Transverse colon (tissue), 4 donors: ENCODE data around the gene PACS2. TPM values are rescaled to one million over a fixed set of nuclear protein-coding genes. Genes with fewer than 3 reads are reported as not detected.

Experiments
- DNase-seq: peaks from one replicate; pipeline ENCODE4 v3.0.0-alpha.2; 2019
- H3K27ac ChIP-seq, 4 donors: fragments of 200-600 bp; sonication (generic); 2 replicates each; pipeline ENCODE4 v1.5.1; 2016 to 2018; ENCODE audit warnings: inconsistent platforms in 4 of 4
- H3K27me3 ChIP-seq: fragments of 200-600 bp; sonication (generic); 2 replicates; pipeline ENCODE4 v1.5.1; 2017; ENCODE audit warnings: inconsistent platforms
- H3K36me3 ChIP-seq, 4 donors: fragments of 200-600 bp; sonication (generic); 2 replicates each; pipeline ENCODE4 v1.5.1; 2017 to 2019; ENCODE audit warnings: inconsistent platforms in 4 of 4
- H3K4me1 ChIP-seq, 4 donors: fragments of 200-600 bp; sonication (generic); 2 replicates each; pipeline ENCODE4 v1.5.1; 2017 to 2020; ENCODE audit warnings: inconsistent platforms in 4 of 4
- H3K4me3 ChIP-seq, 4 donors: fragments of 200-600 bp; sonication (generic); 1 replicate in 1 of 4; 2 replicates in 3 of 4; pipeline versions ENCODE4 v1.5.1 to v1.6.1; 2017 to 2019; ENCODE audit warnings: inconsistent platforms in 4 of 4
- H3K9me3 ChIP-seq, 2 donors: fragments of 200-600 bp; sonication (generic); 2 replicates each; pipeline ENCODE4 v1.5.1; 2017 to 2019; ENCODE audit warnings: inconsistent platforms in 2 of 2
- EP300 ChIP-seq: sonication (generic); formaldehyde crosslinking; IDR thresholded peaks from one replicate; pipeline ENCODE4 v1.6.1; 2017; ENCODE audit warnings: antibody characterized with exemption, low read depth
- POLR2A ChIP-seq: fragments of 450-650 bp; IDR thresholded peaks from one replicate; pipeline ENCODE4 v1.6.1; 2016; ENCODE audit warnings: antibody characterized with exemption, mild to moderate bottlenecking, moderate library complexity
- POLR2AphosphoS5 ChIP-seq, 3 donors: sonication (generic); formaldehyde crosslinking; IDR thresholded peaks; one replicate each; pipeline ENCODE4 v1.6.1; 2016; ENCODE audit warnings: antibody characterized with exemption in 3 of 3
- WGBS, 2 donors: methylation state at CpG; one replicate each; pipeline ENCODE4 v1.1.5; 2018; ENCODE audit warnings: low coverage in 1 of 2; 5-methylcytosine and 5-hydroxymethylcytosine counted together
- in situ Hi-C, 4 donors: fragments of 200-750 bp; cut with MboI; loops; one replicate each; pipeline versions ENCODE4 v1.15.0 to v1.15.1; 2017; ENCODE audit warnings: low sequenced_read_pairs in 3 of 4, low pct_ligation_motif_present in 1 of 4, low pct_unique_long_range_greater_than_20kb in 1 of 4
- intact Hi-C: fragments of 100-400 bp; cut with DNase I; formaldehyde crosslinking; loops from one replicate; pipeline ENCODE4 v1.15.1; 2023; ENCODE audit warnings: low total_unique reads
- total RNA-seq, 4 donors: library from RNA; depleted of rRNA; stranded (reverse); fragments of >200 nt; gene quantifications; one replicate each; pipeline ENCODE4 v1.1.0, GENCODE V29; 2016
- TF ChIP-seq, protein P1 (sequence below), 5 experiments: fragments of 200-600 bp in 3 of 5; fragments of 450-650 bp in 2 of 5; sonication (generic) in 3 of 5; IDR thresholded peaks; 1 replicate in 2 of 5; 2 replicates in 3 of 5; pipeline ENCODE4 v1.5.1; 2016 to 2017; ENCODE audit warnings: antibody characterized with exemption in 5 of 5, inconsistent platforms in 3 of 5, mild to moderate bottlenecking in 2 of 5, moderate library complexity in 1 of 5

The PACS2 gene
- total RNA-seq, 4 donors from 2014 or later = 63.0 to 249 (median 135) TPM

DNA sequence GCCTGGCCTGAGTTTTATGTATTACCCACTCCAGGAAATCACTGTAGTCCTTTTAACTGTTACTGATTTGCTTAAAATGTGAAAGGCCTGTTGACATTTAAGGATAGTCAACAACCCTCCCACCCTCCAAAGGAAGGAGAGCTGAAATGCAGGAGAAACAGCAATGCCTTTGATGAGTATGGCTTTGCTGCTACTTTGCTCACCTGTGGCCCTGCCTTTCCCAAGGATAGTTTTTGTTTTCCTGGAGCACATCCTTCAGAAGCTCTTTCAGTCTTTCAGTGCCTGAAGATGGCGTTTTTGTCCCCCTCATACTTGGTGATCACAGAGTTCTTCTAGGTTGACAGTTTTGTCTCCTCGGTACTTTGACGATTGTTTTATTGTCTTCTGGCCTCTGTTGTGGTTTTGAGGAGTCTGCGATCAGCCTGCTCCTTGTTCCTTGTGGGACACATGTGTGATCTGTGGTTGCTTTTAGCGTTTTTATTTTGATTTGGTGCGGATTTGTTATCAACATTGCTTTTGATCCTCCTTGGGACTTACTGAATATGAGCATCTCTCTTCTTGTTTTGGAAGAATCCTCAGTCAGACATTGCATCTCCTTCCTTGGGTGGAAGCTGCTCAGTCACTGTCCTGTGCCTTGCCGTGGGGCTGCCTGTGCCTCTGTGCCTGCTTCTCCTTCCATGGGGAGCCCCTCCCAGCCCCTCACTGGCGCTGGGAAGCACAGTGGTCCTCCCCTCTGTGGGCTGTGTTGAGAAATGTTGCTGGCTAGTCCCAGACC, 17.2 kb downstream of the PACS2 start:
- no peaks in the 10 kb centered on the region for H3K27me3 ChIP-seq
- H3K27ac ChIP-seq = peak overlapping the region in 1 of 4 donors; percentile 4
- 66 to 74% methylated on average over 6 to 8 of the region's 8 CpGs for whole genome bisulfite sequencing, 2 donors
- H3K4me1 ChIP-seq = peaks cover 0 to 3% (median 0%) of the 10 kb centered on the region in 4 donors
- no peaks in the 10 kb centered on the region for H3K36me3 ChIP-seq
- no peak for DNase-seq
- intact Hi-C loops (no loop called here), in situ Hi-C loops (no loop called here)
- no peak overlapping the region for H3K4me3 ChIP-seq
- no peaks in the 10 kb centered on the region for H3K9me3 ChIP-seq
- TF ChIP-seq EP300 (no peak), POLR2AphosphoS5 (IDR thresholded peaks at IDR 0.05) (no peak), POLR2A (no peak)
- TF ChIP-seq, protein P1, sequence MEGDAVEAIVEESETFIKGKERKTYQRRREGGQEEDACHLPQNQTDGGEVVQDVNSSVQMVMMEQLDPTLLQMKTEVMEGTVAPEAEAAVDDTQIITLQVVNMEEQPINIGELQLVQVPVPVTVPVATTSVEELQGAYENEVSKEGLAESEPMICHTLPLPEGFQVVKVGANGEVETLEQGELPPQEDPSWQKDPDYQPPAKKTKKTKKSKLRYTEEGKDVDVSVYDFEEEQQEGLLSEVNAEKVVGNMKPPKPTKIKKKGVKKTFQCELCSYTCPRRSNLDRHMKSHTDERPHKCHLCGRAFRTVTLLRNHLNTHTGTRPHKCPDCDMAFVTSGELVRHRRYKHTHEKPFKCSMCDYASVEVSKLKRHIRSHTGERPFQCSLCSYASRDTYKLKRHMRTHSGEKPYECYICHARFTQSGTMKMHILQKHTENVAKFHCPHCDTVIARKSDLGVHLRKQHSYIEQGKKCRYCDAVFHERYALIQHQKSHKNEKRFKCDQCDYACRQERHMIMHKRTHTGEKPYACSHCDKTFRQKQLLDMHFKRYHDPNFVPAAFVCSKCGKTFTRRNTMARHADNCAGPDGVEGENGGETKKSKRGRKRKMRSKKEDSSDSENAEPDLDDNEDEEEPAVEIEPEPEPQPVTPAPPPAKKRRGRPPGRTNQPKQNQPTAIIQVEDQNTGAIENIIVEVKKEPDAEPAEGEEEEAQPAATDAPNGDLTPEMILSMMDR (IDR thresholded peaks at IDR 0.05) = no peak

DNA sequence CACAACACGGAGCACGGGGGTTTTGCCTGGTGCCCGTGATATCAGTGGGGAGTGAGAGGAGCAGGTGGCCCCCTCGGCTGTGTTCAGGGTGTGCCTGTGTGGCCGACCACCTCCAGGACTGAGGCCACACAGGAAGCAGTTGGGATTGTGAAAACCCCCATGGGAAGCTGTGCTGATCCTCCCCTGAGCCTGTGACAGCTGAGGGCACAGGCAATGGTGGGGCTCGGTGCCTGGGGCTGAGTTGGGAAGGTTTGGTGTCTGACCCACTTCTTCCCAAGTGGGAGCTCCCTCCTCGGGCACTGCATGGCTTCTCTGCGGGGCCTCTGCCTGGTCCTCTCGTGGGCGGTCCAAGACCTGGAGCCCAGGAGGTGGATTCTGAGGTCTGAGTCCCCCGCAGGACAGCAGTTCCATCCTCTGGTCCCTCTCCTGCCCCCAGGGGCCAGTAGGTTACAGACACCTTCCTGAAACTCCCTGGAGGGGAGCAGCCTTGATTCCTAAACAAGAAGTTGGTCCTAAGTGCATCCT, 17.9 kb downstream of the PACS2 start:
- H3K9me3 ChIP-seq = no peaks in the 10 kb centered on the region
- TF ChIP-seq POLR2AphosphoS5 (IDR thresholded peaks at IDR 0.05) (no peak), EP300 (no peak), POLR2A (no peak)
- TF ChIP-seq, protein P1 (IDR thresholded peaks at IDR 0.05) = no peak
- intact Hi-C loops = no loop called here
- H3K4me1 ChIP-seq = peaks cover 0 to 3% (median 0%) of the 10 kb centered on the region in 4 donors
- 79% methylated on average over 11 of the region's 11 CpGs; no CpG with 5 or more reads in 1 of the 2 donors for WGBS, 2 donors
- no peaks in the 10 kb centered on the region for H3K36me3 ChIP-seq
- DNase-seq = no peak
- in situ Hi-C loops = no loop called here
- no peak overlapping the region for H3K27ac ChIP-seq
- no peak overlapping the region for H3K4me3 ChIP-seq
- no peaks in the 10 kb centered on the region for H3K27me3 ChIP-seq

DNA sequence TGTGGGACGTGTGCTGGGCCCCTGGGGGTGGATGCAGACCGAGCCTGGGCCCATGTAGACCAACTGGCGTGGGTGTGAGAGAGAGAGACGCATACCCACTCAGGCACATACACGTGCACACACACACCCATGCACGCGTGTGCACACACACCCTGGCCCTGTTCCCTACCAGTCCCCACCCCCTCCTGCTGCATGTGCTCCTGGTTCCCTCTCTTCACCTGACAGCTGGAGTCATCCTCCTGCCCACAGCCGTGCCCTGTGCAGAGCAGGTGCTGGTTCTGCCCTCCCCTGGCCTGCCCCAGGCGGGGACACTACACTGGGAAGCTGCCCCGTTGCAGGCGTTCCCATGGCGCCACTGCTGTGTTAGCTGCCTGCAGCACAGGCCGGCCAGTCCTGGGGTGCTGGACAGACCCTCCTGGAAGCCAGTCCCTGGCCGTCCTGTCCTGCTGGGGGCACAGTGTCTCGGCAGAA, 18.5 kb downstream of the PACS2 start:
- H3K4me3 ChIP-seq = no peak overlapping the region
- H3K36me3 ChIP-seq = no peaks in the 10 kb centered on the region
- intact Hi-C loops = no loop called here
- peaks cover 0 to 3% (median 1%) of the 10 kb centered on the region in 4 donors for H3K4me1 ChIP-seq
- TF ChIP-seq, protein P1 (IDR thresholded peaks at IDR 0.05) = no peak
- TF ChIP-seq POLR2AphosphoS5 (IDR thresholded peaks at IDR 0.05) = no peak
- TF ChIP-seq EP300 = no peak
- TF ChIP-seq POLR2A = no peak
- 75% methylated on average over 7 of the region's 15 CpGs; no CpG with 5 or more reads in 1 of the 2 donors for WGBS, 2 donors
- H3K9me3 ChIP-seq = no peaks in the 10 kb centered on the region
- in situ Hi-C loops = no loop called here
- no peak overlapping the region for H3K27ac ChIP-seq
- no peak for DNase-seq
- no peaks in the 10 kb centered on the region for H3K27me3 ChIP-seq

DNA sequence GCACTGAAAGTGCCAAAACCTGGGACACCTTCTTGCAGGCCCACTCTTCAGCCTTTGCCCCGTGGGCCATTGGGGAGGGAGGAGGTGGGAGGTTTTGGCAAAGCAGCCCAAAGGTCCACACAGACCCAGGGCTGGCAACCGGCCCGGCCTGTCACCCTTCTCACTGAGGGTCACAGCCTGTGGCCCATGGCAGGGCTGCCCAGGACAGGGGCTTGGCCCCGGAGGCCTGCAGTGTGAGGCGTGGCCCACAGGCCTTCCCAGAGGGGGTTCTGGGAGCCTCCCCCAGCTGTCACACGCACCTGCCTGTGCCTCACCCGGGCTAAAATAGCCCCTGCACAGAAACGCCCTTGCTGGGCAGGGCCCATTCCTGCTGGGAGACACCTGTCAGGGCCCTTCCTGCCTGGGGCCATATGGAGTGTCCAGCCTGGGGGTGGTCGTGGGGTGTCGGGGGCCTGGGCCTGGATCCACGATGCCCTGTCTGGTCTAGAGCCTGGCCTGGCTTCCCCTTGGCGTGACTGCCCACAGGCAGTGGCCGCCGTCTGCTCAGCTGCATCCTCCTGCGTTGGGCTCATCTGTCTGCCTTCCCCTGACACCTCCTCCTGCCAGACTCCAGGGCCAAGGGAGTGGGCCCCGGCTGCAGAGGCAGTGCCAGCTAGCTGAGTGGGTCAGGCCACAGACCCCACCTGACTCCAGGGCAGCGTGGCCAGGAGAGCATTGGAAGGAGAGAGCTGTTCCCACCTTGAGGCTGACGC, 19.2 kb downstream of the PACS2 start:
- WGBS, 2 donors = 87% methylated on average over 11 of the region's 18 CpGs; no CpG with 5 or more reads in 1 of the 2 donors
- in situ Hi-C loops = no loop called here
- Histone ChIP-seq H3K4me3 (no peak overlapping the region), H3K27me3 (no peaks in the 10 kb centered on the region), H3K4me1 (peaks cover 0 to 3% (median 1%) of the 10 kb centered on the region in 4 donors), H3K27ac (no peak overlapping the region), H3K9me3 (no peaks in the 10 kb centered on the region), H3K36me3 (no peaks in the 10 kb centered on the region)
- TF ChIP-seq EP300 (no peak), POLR2A (no peak), POLR2AphosphoS5 (IDR thresholded peaks at IDR 0.05) (no peak)
- TF ChIP-seq, protein P1 (IDR thresholded peaks at IDR 0.05) = no peak
- intact Hi-C loops = no loop called here
- DNase-seq = no peak
